Fibroblast of skin of left quadriceps (primary cell): Measurements from ENCODE around the gene KRT2.

Source experiments
- DNase-seq, 2 experiments: peaks; one replicate each; pipeline ENCODE4 v3.0.0-alpha.2; 2013; ENCODE audit warnings: low read depth in 2 of 2

The KRT2 gene

GRCh38 chr12:52651726-52652261, at the start of gene KRT2:
Gene KRT2, minus strand, starts transcription at chr12:52652211. Its CDS starts 69 bp downstream, at chr12:52652142.
- no peak for DNase-seq

GRCh38 chr12:52701281-52701680, 49.3 kb upstream of the KRT2 start:
- DNase-seq, result no peak

GRCh38 chr12:52699960-52700359, 47.9 kb upstream of the KRT2 start:
- DNase-seq, result no peak

- no peak for DNase-seq
These were observed 47.4 kb upstream of the KRT2 start for GRCh38 chr12:52699373-52699772.

- no peak for DNase-seq
These were observed 46.8 kb upstream of the KRT2 start for GRCh38 chr12:52698651-52699340.

GRCh38 chr12:52697058-52697582, 45.1 kb upstream of the KRT2 start:
- DNase-seq, result no peak

- no peak for DNase-seq
These were observed 44.6 kb upstream of the KRT2 start for GRCh38 chr12:52696588-52696987.

- DNase-seq, result no peak
These were observed 43.0 kb upstream of the KRT2 start for GRCh38 chr12:52695039-52695438.

- no peak for DNase-seq
These were observed 42.1 kb upstream of the KRT2 start for GRCh38 chr12:52694151-52694550.

GRCh38 chr12:52693261-52693660, 41.2 kb upstream of the KRT2 start:
- DNase-seq, result no peak

GRCh38 chr12:52692254-52692653, 40.2 kb upstream of the KRT2 start:
- no peak for DNase-seq

GRCh38 chr12:52691841-52692150, 39.8 kb upstream of the KRT2 start:
- no peak for DNase-seq

- no peak for DNase-seq
These were observed 39.2 kb upstream of the KRT2 start for GRCh38 chr12:52691076-52691840.

GRCh38 chr12:52690351-52691075, 38.5 kb upstream of the KRT2 start:
- no peak for DNase-seq

GRCh38 chr12:52689936-52690335, 37.9 kb upstream of the KRT2 start:
- DNase-seq, result no peak

- no peak for DNase-seq
These were observed 37.2 kb upstream of the KRT2 start for GRCh38 chr12:52689239-52689638.

GRCh38 chr12:52688481-52688880, 36.5 kb upstream of the KRT2 start:
- no peak for DNase-seq

GRCh38 chr12:52687497-52688385, 35.7 kb upstream of the KRT2 start:
- no peak for DNase-seq

- no peak for DNase-seq
These were observed 34.9 kb upstream of the KRT2 start for GRCh38 chr12:52686756-52687487.

GRCh38 chr12:52686063-52686462, 34.1 kb upstream of the KRT2 start:
- no peak for DNase-seq
